ENCODE measurements around the gene PCDHGB7.
"Not testable (repeated sequence)": the region's sequence is repeated elsewhere in the genome, so short reads cannot be mapped to it uniquely, and the experiment has no call there.

Gene PCDHGB7

DNA sequence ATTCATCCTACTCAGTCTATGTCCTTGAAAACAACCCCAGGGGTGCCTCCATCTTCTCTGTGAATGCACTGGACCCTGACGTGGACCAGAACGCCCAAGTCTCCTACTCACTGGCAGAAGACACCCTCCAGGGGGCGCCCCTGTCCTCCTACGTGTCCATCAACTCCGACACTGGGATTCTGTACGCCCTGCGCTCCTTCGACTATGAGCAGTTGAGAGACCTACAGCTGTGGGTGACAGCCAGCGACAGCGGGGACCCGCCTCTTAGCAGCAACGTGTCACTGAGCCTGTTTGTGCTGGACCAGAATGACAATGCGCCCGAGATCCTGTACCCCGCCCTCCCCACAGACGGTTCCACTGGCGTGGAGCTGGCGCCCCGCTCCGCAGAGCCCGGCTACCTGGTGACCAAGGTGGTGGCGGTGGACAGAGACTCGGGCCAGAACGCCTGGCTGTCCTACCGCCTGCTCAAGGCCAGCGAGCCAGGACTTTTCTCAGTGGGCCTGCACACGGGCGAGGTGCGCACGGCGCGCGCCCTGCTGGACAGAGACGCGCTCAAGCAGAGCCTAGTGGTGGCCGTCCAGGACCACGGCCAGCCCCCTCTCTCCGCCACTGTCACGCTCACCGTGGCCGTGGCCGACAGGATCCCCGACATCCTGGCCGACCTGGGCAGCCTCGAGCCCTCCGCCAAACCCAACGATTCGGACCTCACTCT, 41.9 kb upstream of the PCDHGB7 start:
- not testable (repeated sequence) for DNase-seq (ENCODE audit: low read depth); H3K4me3 ChIP-seq (ENCODE audit: control insufficient read depth, low read depth, low read length)
- TF ChIP-seq, protein P1, sequence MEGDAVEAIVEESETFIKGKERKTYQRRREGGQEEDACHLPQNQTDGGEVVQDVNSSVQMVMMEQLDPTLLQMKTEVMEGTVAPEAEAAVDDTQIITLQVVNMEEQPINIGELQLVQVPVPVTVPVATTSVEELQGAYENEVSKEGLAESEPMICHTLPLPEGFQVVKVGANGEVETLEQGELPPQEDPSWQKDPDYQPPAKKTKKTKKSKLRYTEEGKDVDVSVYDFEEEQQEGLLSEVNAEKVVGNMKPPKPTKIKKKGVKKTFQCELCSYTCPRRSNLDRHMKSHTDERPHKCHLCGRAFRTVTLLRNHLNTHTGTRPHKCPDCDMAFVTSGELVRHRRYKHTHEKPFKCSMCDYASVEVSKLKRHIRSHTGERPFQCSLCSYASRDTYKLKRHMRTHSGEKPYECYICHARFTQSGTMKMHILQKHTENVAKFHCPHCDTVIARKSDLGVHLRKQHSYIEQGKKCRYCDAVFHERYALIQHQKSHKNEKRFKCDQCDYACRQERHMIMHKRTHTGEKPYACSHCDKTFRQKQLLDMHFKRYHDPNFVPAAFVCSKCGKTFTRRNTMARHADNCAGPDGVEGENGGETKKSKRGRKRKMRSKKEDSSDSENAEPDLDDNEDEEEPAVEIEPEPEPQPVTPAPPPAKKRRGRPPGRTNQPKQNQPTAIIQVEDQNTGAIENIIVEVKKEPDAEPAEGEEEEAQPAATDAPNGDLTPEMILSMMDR (IDR thresholded peaks at IDR 0.05; ENCODE audit: control insufficient read depth, insufficient read depth, low read depth, low read length, missing control alignments): peak; percentile 17

DNA sequence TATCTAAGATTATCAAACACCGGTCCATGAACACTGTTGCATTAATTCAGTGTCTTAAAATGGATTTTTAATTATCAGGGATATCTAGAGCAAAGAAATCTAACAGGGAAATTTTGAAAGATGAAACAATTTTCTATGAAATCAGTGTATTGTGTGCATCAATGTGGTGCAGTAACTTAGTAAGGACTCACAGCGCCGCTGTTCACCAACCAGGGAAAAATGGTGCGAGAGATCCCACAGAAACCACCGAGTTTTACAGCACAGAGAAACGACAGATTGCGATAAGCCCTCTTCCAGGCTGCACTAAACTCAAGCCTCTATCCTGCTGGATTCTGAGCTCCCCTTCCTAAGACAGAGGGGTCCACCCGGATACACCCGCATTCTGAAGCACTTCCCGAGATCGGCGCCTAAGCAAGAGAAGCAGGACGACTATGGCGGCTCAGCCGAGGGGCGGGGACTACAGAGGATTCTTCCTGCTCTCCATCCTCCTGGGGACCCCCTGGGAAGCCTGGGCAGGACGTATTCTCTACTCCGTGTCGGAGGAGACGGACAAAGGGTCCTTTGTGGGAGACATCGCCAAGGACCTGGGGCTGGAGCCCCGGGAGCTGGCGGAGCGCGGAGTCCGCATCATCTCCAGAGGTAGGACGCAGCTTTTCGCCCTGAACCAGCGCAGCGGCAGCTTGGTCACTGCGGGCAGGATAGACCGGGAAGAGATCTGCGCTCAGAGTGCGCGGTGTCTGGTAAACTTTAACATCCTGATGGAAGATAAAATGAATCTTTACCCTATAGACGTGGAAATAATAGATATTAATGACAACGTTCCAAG, 34.8 kb upstream of the PCDHGB7 start, which contains the start of gene PCDHGA7:
Gene PCDHGA7, plus strand, starts transcription at position 274 of the 826 bp plus-strand sequence. Its CDS starts 158 bp downstream, at position 432.
- DNase-seq (ENCODE audit: low read depth): no peak
- TF ChIP-seq, protein P1 (IDR thresholded peaks at IDR 0.05; ENCODE audit: control insufficient read depth, insufficient read depth, low read depth, low read length, missing control alignments): peak; percentile 62
- peak within 1 kb of the TSS; percentile 65 for H3K4me3 ChIP-seq (ENCODE audit: control insufficient read depth, low read depth, low read length)

DNA sequence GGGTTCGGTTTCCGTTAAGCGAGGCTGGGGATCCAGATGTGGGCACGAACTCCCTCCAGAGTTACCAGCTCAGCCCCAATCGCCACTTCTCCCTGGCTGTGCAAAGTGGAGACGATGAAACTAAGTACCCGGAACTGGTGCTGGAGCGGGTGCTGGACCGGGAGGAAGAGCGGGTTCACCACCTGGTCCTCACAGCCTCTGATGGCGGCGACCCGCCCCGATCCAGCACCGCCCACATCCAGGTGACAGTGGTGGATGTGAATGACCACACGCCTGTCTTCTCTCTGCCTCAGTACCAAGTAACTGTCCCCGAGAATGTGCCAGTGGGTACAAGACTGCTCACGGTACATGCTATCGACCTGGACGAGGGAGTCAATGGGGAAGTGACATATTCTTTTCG, 34.1 kb upstream of the PCDHGB7 start:
- peak overlapping the region; percentile 65 for H3K4me3 ChIP-seq (ENCODE audit: control insufficient read depth, low read depth, low read length)
- TF ChIP-seq, protein P1 (IDR thresholded peaks at IDR 0.05; ENCODE audit: control insufficient read depth, insufficient read depth, low read depth, low read length, missing control alignments): no peak
- no peak for DNase-seq (ENCODE audit: low read depth)

DNA sequence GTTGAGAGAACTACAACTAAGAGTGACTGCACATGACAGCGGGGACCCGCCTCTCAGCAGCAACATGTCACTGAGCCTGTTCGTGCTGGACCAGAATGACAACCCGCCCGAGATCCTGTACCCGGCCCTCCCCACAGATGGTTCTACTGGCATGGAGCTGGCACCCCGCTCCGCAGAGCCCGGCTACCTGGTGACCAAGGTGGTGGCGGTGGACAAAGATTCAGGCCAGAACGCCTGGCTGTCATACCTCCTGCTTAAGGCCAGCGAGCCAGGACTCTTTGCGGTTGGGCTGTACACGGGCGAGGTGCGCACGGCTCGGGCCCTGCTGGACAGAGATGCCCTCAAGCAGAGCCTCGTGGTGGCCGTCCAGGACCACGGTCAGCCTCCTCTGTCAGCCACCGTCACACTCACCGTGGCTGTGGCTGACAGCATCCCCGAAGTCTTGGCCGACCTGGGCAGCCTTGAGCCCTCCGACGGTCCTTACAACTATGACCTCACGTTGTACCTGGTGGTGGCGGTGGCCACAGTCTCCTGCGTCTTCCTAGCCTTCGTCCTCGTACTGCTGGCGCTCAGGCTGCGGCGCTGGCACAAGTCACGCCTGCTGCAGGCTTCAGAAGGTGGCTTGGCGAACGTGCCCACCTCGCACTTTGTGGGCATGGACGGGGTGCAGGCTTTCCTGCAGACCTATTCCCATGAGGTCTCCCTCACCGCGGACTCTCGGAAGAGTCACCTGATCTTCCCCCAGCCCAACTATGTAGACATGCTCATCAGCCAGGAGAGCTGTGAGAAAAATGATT, 32.8 kb upstream of the PCDHGB7 start:
- no peak for DNase-seq (ENCODE audit: low read depth)
- H3K4me3 ChIP-seq (ENCODE audit: control insufficient read depth, low read depth, low read length): no peak overlapping the region
- TF ChIP-seq, protein P1 (IDR thresholded peaks at IDR 0.05; ENCODE audit: control insufficient read depth, insufficient read depth, low read depth, low read length, missing control alignments): no peak

DNA sequence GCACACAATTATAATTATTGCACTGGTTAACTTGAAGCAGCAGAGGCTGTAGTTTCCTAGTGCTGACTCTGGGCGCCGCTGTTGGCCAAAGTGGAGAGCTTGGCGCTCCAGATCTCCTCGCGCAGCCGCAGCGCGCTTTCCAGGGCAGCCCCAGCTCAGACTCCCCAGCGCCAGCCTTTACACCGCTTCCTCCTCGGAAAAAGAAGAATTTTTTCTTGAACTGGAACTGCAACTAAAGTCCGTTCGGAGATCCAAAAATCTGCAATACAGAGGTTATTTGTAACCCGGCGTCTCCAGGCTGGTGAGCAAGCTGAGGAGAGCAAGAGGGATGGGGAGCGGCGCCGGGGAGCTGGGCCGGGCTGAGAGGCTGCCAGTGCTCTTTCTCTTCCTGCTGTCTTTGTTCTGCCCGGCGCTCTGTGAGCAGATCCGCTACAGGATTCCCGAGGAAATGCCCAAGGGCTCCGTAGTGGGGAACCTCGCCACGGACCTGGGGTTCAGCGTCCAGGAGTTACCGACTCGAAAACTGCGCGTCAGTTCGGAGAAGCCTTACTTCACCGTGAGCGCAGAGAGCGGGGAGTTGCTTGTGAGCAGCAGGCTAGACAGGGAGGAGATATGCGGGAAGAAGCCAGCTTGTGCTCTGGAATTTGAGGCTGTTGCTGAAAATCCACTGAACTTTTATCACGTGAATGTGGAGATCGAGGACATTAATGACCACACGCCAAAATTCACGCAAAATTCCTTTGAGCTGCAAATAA, 29.7 kb upstream of the PCDHGB7 start, which contains the start of gene PCDHGB4:
Gene PCDHGB4, plus strand, starts transcription at position 142 of the 755 bp plus-strand sequence. Its CDS starts 187 bp downstream, at position 329.
- TF ChIP-seq, protein P1 (IDR thresholded peaks at IDR 0.05; ENCODE audit: control insufficient read depth, insufficient read depth, low read depth, low read length, missing control alignments): peak; percentile 60
- DNase-seq (ENCODE audit: low read depth): not testable (repeated sequence)
- H3K4me3 ChIP-seq (ENCODE audit: control insufficient read depth, low read depth, low read length): peak within 1 kb of the TSS; percentile 29

Measured in AG09309 (cell line).